Naive thymus-derived CD4-positive, alpha-beta T cell (primary cell): ENCODE results near the gene MYO9A. TPM values are rescaled to one million over a fixed set of nuclear protein-coding genes. Genes with fewer than 3 reads are reported as not detected.
A peak's percentile ranks its signal among the peaks of the same experiment; 100 is the strongest.
"Not testable (repeated sequence)": the region's sequence is repeated elsewhere in the genome, so short reads cannot be mapped to it uniquely, and the experiment has no call there.

Experiments used
- ATAC-seq: fragments of 150-1000 bp; cut with Tn5 transposase; 2 replicates; pipeline ENCODE4 v1.10.0; 2021; ENCODE audit warnings: mild to moderate bottlenecking, moderate library complexity
- CTCF ChIA-PET: fragments of 350-600 bp; sonication (Branson Sonifier 250); formaldehyde crosslinking; loops from one replicate; lab custom pipeline; 2021; ENCODE audit warnings: antibody characterized with exemption; lab: Charles Lee
- POLR2A ChIA-PET: fragments of 350-600 bp; sonication (Branson Sonifier 250); formaldehyde crosslinking; loops from one replicate; lab custom pipeline; 2021; ENCODE audit warnings: antibody characterized with exemption, inconsistent platforms; lab: Charles Lee
- DNase-seq, 9 donors: peaks; one replicate each; pipeline versions ENCODE4 v3.0.0 to v3.0.0-alpha.2; 2020 to 2022; ENCODE audit warnings: mixed read lengths in 1 of 9
- H3K27ac ChIP-seq: one replicate; pipeline ENCODE4 v1.7.0; 2013; ENCODE audit warnings: mild to moderate bottlenecking, low read depth, low read length, moderate library complexity
- H3K27me3 ChIP-seq, 2 donors: one replicate each; pipeline ENCODE4 v1.7.0; 2013; ENCODE audit warnings: low read length in 2 of 2, mild to moderate bottlenecking in 2 of 2, moderate library complexity in 2 of 2; ENCODE audit not compliant: control insufficient read depth in 2 of 2, insufficient read depth in 2 of 2
- H3K36me3 ChIP-seq, 3 experiments: 1 replicate in 2 of 3; 2 replicates in 1 of 3; pipeline ENCODE4 v1.7.0; 2013; ENCODE audit warnings: low read length in 3 of 3, mild to moderate bottlenecking in 3 of 3, moderate library complexity in 1 of 3; ENCODE audit not compliant: insufficient read depth in 3 of 3, control insufficient read depth in 2 of 3
- H3K4me1 ChIP-seq, 2 donors: one replicate each; pipeline ENCODE4 v1.7.0; 2013; ENCODE audit warnings: low read length in 2 of 2, mild to moderate bottlenecking in 2 of 2, moderate library complexity in 1 of 2; ENCODE audit not compliant: control insufficient read depth in 2 of 2, insufficient read depth in 2 of 2
- H3K4me3 ChIP-seq: 2 replicates; pipeline ENCODE4 v1.7.0; 2013; ENCODE audit warnings: mild to moderate bottlenecking, low read length
- H3K9me3 ChIP-seq, 3 experiments: 1 replicate in 2 of 3; 2 replicates in 1 of 3; pipeline ENCODE4 v1.7.0; 2013; ENCODE audit warnings: low read length in 3 of 3; ENCODE audit not compliant: control insufficient read depth in 2 of 3
- H3K27ac Mint-ChIP-seq, 9 donors: one replicate each; pipeline ENCODE4 v1.8.0; 2020 to 2022; ENCODE audit warnings: mixed read lengths in 9 of 9, mild to moderate bottlenecking in 8 of 9, moderate library complexity in 5 of 9, inconsistent platforms in 2 of 9
- H3K27me3 Mint-ChIP-seq, 5 donors: one replicate each; pipeline ENCODE4 v1.8.0; 2021 to 2022; ENCODE audit warnings: mixed read lengths in 5 of 5, mild to moderate bottlenecking in 1 of 5
- H3K36me3 Mint-ChIP-seq, 5 donors: one replicate each; pipeline ENCODE4 v1.8.0; 2020 to 2022; ENCODE audit warnings: mixed read lengths in 5 of 5, mild to moderate bottlenecking in 3 of 5, inconsistent platforms in 1 of 5
- H3K4me1 Mint-ChIP-seq, 7 donors: one replicate each; pipeline ENCODE4 v1.8.0; 2020 to 2022; ENCODE audit warnings: mixed read lengths in 7 of 7, mild to moderate bottlenecking in 3 of 7, inconsistent platforms in 1 of 7
- H3K4me3 Mint-ChIP-seq, 10 donors: one replicate each; pipeline ENCODE4 v1.8.0; 2020 to 2022; ENCODE audit warnings: mild to moderate bottlenecking in 10 of 10, mixed read lengths in 10 of 10, moderate library complexity in 6 of 10, inconsistent platforms in 2 of 10
- H3K9me3 Mint-ChIP-seq, 11 donors: one replicate each; pipeline ENCODE4 v1.8.0; 2020 to 2022; ENCODE audit warnings: mixed read lengths in 11 of 11, mild to moderate bottlenecking in 4 of 11, inconsistent platforms in 1 of 11, moderate library complexity in 1 of 11
- intact Hi-C, 2 donors: fragments of 100-400 bp; cut with micrococcal nuclease; formaldehyde crosslinking; loops; one replicate each; pipeline ENCODE4 v1.15.1; 2023
- polyA plus RNA-seq, 2 donors: library from polyadenylated mRNA; unstranded; fragments of 300-500 nt; fragmentation: Illumina TruSeq; gene quantifications; one replicate each; pipeline ENCODE4 v1.2.3, GENCODE V29; 2021
- total RNA-seq, 6 experiments: library from RNA in 5 of 6; stranded (reverse) in 5 of 6; gene quantifications; 1 replicate in 5 of 6; 2 replicates in 1 of 6; pipeline ENCODE4 v1.2.3 and lab custom pipeline; 2021 to 2026

Gene MYO9A
- total and polyA plus RNA-seq, 7 experiments from 2014 or later, result 8.4 to 53.3 (median 29.0) TPM

DNA sequence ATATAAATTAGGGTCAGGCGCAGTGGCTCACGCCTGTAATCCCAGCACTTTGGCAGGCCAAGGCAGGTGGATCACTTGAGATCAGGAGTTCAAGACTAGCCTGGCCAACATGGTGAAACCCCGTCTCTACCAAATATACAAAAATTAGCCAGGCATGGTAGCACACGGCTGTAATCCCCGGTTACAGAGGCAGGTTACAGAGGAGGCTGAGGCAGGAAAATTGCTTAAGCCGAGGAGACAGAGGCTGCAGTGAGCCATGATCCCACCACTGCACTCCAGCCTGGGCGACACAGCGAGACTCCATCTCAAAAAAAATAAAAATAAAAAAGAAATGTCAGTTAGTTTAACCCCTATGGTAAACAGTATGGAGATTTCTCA lies 46.5 kb downstream of the MYO9A start:
- H3K4me3 ChIP-seq, H3K27me3 ChIP-seq, H3K36me3 ChIP-seq, POLR2A ChIA-PET, H3K9me3 Mint-ChIP-seq, H3K9me3 ChIP-seq, DNase-seq, ATAC-seq, CTCF ChIA-PET, H3K27me3 Mint-ChIP-seq, intact Hi-C loops, H3K27ac Mint-ChIP-seq, H3K27ac ChIP-seq, H3K4me3 Mint-ChIP-seq, H3K4me1 ChIP-seq: not testable (repeated sequence)
- H3K4me1 Mint-ChIP-seq, result peaks cover 0 to 35% (median 31%) of the 10 kb centered on the region in 7 donors
- peaks cover 0 to 19% (median 5%) of the 10 kb centered on the region in 5 donors for H3K36me3 Mint-ChIP-seq

DNA sequence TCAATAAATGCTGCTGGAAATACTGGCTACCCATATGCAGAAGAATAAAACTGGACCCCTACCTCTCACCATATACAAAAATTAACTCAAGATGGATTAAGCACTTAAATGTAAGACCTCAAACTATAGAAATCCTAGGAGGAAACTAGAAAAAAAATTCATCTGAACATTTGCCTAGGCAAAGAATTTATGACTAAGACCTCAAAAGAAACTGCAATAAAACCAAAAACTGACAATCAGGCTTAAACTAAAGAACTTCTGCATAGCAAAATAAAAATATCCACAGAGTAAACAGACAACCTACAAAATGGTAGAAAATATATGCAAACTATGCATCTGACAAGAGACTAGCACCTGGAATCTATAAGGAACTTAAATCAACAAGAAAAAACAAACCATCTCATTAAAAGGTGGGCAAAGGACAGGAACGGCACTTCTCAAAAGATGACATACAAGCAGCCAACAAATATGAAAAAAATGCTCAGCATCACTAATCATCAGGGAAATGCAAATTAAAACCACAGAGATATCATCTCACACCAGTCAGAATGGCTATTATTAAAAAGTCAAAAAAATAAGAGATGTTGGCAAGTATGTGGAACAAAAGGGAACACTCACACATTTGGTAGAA lies 47.0 kb downstream of the MYO9A start:
- H3K4me1 Mint-ChIP-seq, result peaks cover 0 to 33% (median 30%) of the 10 kb centered on the region in 7 donors
- ATAC-seq (no peak), DNase-seq (no peak)
- intact Hi-C loops, result no loop called here
- Histone ChIP-seq H3K9me3 (no peaks in the 10 kb centered on the region), H3K27ac (no peak overlapping the region), H3K4me3 (no peak overlapping the region), H3K36me3 (no peaks in the 10 kb centered on the region), H3K4me1 (no peaks in the 10 kb centered on the region), H3K27me3 (no peaks in the 10 kb centered on the region)
- ChIA-PET CTCF (no interaction called here), POLR2A (no interaction called here)
- H3K27ac Mint-ChIP-seq, result peak overlapping the region in 1 of 9 donors; percentile 7
- no peaks in the 10 kb centered on the region for H3K27me3 Mint-ChIP-seq
- peak overlapping the region in 1 of 10 donors; percentile 5 for H3K4me3 Mint-ChIP-seq
- peaks cover 0 to 4% (median 0%) of the 10 kb centered on the region in 11 donors for H3K9me3 Mint-ChIP-seq
- H3K36me3 Mint-ChIP-seq, result peaks cover 0 to 19% (median 4%) of the 10 kb centered on the region in 5 donors

DNA sequence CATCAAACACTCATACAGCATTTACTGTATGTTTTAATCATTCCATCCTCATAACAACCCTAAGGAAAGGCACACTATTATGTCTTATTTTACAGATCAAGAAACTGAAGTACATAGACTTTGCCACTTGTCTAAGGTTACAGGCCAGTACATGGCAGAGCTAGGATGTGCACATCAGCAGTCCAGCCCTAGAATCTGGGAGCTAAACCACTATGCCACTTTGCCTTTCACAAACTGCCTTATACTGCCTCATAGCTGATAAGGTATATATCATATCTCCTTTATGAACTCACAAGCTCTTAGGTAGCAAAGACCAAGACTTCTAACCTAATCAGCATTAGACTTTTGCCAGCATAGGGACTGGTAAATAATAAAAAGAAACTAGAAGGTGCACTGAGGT lies 49.1 kb downstream of the MYO9A start:
- H3K36me3 Mint-ChIP-seq, result peaks cover 0 to 22% (median 14%) of the 10 kb centered on the region in 5 donors
- POLR2A ChIA-PET, result no interaction called here
- CTCF ChIA-PET, result no interaction called here
- no peak overlapping the region for H3K27ac Mint-ChIP-seq
- Histone ChIP-seq H3K9me3 (no peaks in the 10 kb centered on the region), H3K4me1 (no peaks in the 10 kb centered on the region), H3K4me3 (no peak overlapping the region), H3K36me3 (no peaks in the 10 kb centered on the region), H3K27me3 (no peaks in the 10 kb centered on the region), H3K27ac (no peak overlapping the region)
- H3K9me3 Mint-ChIP-seq, result peaks cover 0 to 4% (median 0%) of the 10 kb centered on the region in 11 donors
- no peak for ATAC-seq
- H3K27me3 Mint-ChIP-seq, result no peaks in the 10 kb centered on the region
- DNase-seq, result no peak
- peaks cover 0 to 25% (median 19%) of the 10 kb centered on the region in 7 donors for H3K4me1 Mint-ChIP-seq
- intact Hi-C loops, result no loop called here
- no peak overlapping the region for H3K4me3 Mint-ChIP-seq

DNA sequence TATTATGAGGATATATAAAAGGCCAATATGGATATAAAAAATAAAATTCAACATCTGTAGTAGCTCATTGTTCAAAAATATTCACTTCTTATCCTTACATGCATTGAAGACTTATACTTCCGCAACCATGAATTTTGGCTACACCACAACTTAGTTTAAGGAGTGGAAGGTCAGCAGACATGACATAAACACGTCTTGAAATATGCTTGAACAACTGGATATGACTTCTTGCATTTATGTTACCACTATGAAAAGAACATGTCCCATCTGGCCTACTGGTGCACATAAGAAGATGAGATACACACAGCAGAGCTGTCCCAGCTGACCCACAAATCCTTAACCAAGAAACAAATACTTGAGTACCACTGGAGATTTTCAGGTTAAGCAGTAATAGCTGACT lies 52.1 kb downstream of the MYO9A start:
- H3K36me3 ChIP-seq, result no peaks in the 10 kb centered on the region
- ChIA-PET CTCF (no interaction called here), POLR2A (no interaction called here)
- Mint-ChIP-seq H3K9me3 (peaks cover 0 to 19% (median 4%) of the 10 kb centered on the region in 11 donors), H3K27me3 (no peaks in the 10 kb centered on the region), H3K36me3 (peaks cover 1 to 38% (median 28%) of the 10 kb centered on the region in 5 donors), H3K4me3 (no peak overlapping the region), H3K4me1 (peaks cover 0 to 28% (median 22%) of the 10 kb centered on the region in 7 donors), H3K27ac (no peak overlapping the region)
- ATAC-seq (no peak), DNase-seq (no peak)
- no peaks in the 10 kb centered on the region for H3K4me1 ChIP-seq
- H3K9me3 ChIP-seq, result no peaks in the 10 kb centered on the region
- no peak overlapping the region for H3K4me3 ChIP-seq
- no peak overlapping the region for H3K27ac ChIP-seq
- no peaks in the 10 kb centered on the region for H3K27me3 ChIP-seq
- intact Hi-C loops, result no loop called here

DNA sequence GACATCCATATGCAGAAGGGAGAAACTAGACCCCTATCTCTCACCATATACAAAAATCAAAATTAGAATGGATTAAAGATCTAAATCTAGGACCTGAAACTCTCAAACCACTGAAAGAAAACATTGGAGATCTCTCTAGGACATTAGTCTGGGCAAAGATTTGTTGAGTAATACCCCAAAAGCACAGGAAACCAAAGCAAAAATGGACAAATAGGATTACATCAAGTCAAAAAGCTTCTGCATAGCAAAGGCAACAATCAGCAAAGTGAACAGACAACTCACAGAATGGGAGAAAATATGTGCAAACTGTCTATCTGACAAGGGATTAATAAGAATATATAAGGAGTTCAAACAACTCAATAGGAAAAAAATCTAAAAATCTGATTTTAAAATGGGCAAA lies 54.8 kb downstream of the MYO9A start:
- H3K36me3 ChIP-seq, result no peaks in the 10 kb centered on the region
- no peak overlapping the region for H3K27ac ChIP-seq
- H3K4me3 Mint-ChIP-seq, result no peak overlapping the region
- no peaks in the 10 kb centered on the region for H3K27me3 Mint-ChIP-seq
- peaks cover 0 to 34% (median 23%) of the 10 kb centered on the region in 7 donors for H3K4me1 Mint-ChIP-seq
- no peak for ATAC-seq
- no peaks in the 10 kb centered on the region for H3K4me1 ChIP-seq
- ChIA-PET POLR2A (no interaction called here), CTCF (interaction anchor here (0.5 kb wide), 1 partner anchor 1253 kb away, joined by 3 read pairs; no protein-coding TSS in a partner anchor)
- H3K27me3 ChIP-seq, result no peaks in the 10 kb centered on the region
- intact Hi-C loops, result no loop called here
- H3K4me3 ChIP-seq, result no peak overlapping the region
- peaks cover 0 to 43% (median 24%) of the 10 kb centered on the region in 5 donors for H3K36me3 Mint-ChIP-seq
- H3K9me3 Mint-ChIP-seq, result peaks cover 0 to 19% (median 4%) of the 10 kb centered on the region in 11 donors
- no peak overlapping the region for H3K27ac Mint-ChIP-seq
- DNase-seq, result no peak
- H3K9me3 ChIP-seq, result no peaks in the 10 kb centered on the region

DNA sequence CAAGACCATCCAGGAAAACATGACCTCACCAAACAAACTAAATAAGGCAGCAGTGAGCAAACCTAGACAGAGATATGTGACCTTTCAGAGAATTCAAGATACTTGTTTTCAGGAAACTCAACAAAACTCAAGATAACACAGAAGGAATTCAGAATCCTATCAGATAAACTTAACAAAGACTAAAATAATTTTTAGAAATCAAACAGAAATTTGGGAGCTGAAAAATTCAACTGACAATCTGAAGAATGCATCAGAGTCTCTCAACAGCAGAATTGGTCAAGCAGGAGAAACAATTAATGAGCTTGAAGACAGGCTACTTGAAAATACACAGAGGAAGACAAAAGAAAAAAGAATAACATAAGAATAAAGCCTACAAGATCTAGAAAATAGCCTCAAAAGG lies 55.6 kb downstream of the MYO9A start:
- ChIA-PET CTCF (no interaction called here), POLR2A (no interaction called here)
- Mint-ChIP-seq H3K36me3 (peaks cover 0 to 45% (median 26%) of the 10 kb centered on the region in 5 donors), H3K9me3 (peaks cover 0 to 19% (median 4%) of the 10 kb centered on the region in 11 donors), H3K4me3 (no peak overlapping the region), H3K4me1 (peaks cover 4 to 40% (median 26%) of the 10 kb centered on the region in 7 donors), H3K27me3 (no peaks in the 10 kb centered on the region), H3K27ac (peak overlapping the region in 1 of 9 donors; percentile 30)
- Histone ChIP-seq H3K27me3 (no peaks in the 10 kb centered on the region), H3K4me3 (no peak overlapping the region), H3K9me3 (no peaks in the 10 kb centered on the region), H3K27ac (no peak overlapping the region), H3K4me1 (no peaks in the 10 kb centered on the region), H3K36me3 (no peaks in the 10 kb centered on the region)
- intact Hi-C loops, result no loop called here
- ATAC-seq (no peak), DNase-seq (no peak)

DNA sequence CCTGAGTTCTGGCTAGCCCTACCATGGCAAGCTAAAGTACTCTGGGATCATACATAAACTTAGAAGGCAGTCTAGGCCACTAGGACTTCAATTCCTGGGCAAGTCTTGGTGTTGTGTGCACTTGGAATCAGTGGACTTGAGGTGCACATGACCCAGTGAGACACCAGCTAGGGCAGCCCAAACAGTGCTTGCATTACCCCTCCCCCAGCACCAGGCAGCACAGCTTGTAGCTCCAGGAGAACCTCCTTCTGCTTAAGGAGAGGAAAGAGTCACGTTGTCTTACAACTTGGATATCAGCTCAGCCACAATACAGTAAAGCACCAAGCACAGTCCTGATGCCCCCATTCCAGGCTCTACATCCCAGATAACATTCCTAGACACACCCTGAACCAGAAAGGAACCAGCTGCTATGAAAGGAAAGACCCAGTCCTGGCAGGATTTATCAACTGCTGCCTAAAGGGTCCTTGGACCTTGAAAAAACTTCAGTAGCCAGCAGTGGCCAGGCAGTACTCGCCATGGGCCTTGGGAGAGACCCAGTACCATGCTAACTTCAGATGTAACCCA lies 57.2 kb downstream of the MYO9A start:
- no peaks in the 10 kb centered on the region for H3K27me3 Mint-ChIP-seq
- peaks cover 0 to 44% (median 27%) of the 10 kb centered on the region in 5 donors for H3K36me3 Mint-ChIP-seq
- peaks cover 0 to 19% (median 4%) of the 10 kb centered on the region in 11 donors for H3K9me3 Mint-ChIP-seq
- Histone ChIP-seq H3K27me3 (no peaks in the 10 kb centered on the region), H3K4me1 (no peaks in the 10 kb centered on the region), H3K4me3 (no peak overlapping the region), H3K9me3 (no peaks in the 10 kb centered on the region), H3K27ac (no peak overlapping the region), H3K36me3 (no peaks in the 10 kb centered on the region)
- DNase-seq, result no peak
- H3K27ac Mint-ChIP-seq, result no peak overlapping the region
- intact Hi-C loops, result no loop called here
- CTCF ChIA-PET, result no interaction called here
- POLR2A ChIA-PET, result no interaction called here
- H3K4me3 Mint-ChIP-seq, result no peak overlapping the region
- H3K4me1 Mint-ChIP-seq, result peaks cover 5 to 42% (median 28%) of the 10 kb centered on the region in 7 donors
- ATAC-seq, result no peak
